Left lobe of liver (tissue), 2 donors: ENCODE data around the gene EIF4A3. TPM values are rescaled to one million over a fixed set of nuclear protein-coding genes. Genes with fewer than 3 reads are reported as not detected.

Experiments
- ATAC-seq: fragments of 200-7000 bp; cut with Tn5 transposase; one replicate; pipeline ENCODE4 v1.9.1; 2020; ENCODE audit warnings: mild to moderate bottlenecking, moderate library complexity
- DNase-seq: peaks from one replicate; pipeline ENCODE4 v3.0.0-alpha.2; 2020; ENCODE audit warnings: low spot score
- total RNA-seq: library from RNA; stranded (reverse); gene quantifications from one replicate; pipeline ENCODE4 v1.2.1, GENCODE V29; 2021
- donor health status: DM: no; HTN: no; CAD: no; lungs with moderate emphysema.
- donor health status: DM: no; HTN: yes; CAD: no.

The EIF4A3 gene
- 21.8 TPM for total RNA-seq

- DNase-seq (peak; percentile 99), ATAC-seq (peak; percentile 93)
Observed at GRCh38 chr17:80147035-80147822, at the start of gene EIF4A3. EIF4A3 (minus strand) TSS chr17:80147128; CDS start chr17:80146961, 167 bp downstream.

- ATAC-seq (no peak), DNase-seq (no peak)
Observed at GRCh38 chr17:80196652-80197051, 49.7 kb upstream of the EIF4A3 start.

GRCh38 chr17:80195671-80196529 is 49.0 kb upstream of the EIF4A3 start:
- ATAC-seq (peak; percentile 33), DNase-seq (no peak)

GRCh38 chr17:80195141-80195540 is 48.2 kb upstream of the EIF4A3 start:
- DNase-seq (no peak), ATAC-seq (no peak)

GRCh38 chr17:80191865-80192661 is 45.1 kb upstream of the EIF4A3 start:
- peak; percentile 33 for ATAC-seq
- no peak for DNase-seq

GRCh38 chr17:80191192-80191591 is 44.3 kb upstream of the EIF4A3 start:
- no peak for DNase-seq
- no peak for ATAC-seq

GRCh38 chr17:80190716-80191115 is 43.8 kb upstream of the EIF4A3 start:
- DNase-seq = no peak

GRCh38 chr17:80189611-80190010 is 42.7 kb upstream of the EIF4A3 start:
- no peak for DNase-seq
- ATAC-seq = no peak

More at GRCh38 chr17:80190716-80191115, 43.8 kb upstream of the EIF4A3 start:
- no peak for ATAC-seq

- DNase-seq (no peak), ATAC-seq (peak; percentile 65)
Observed at GRCh38 chr17:80187515-80187941, 40.6 kb upstream of the EIF4A3 start.

- ATAC-seq (no peak), DNase-seq (no peak)
Observed at GRCh38 chr17:80187090-80187489, 40.2 kb upstream of the EIF4A3 start.

GRCh38 chr17:80185968-80186367 is 39.0 kb upstream of the EIF4A3 start:
- ATAC-seq = no peak
- no peak for DNase-seq

- ATAC-seq (no peak), DNase-seq (no peak)
Observed at GRCh38 chr17:80184423-80184714, 37.4 kb upstream of the EIF4A3 start.

- DNase-seq (no peak), ATAC-seq (no peak)
Observed at GRCh38 chr17:80183581-80184422, 36.9 kb upstream of the EIF4A3 start.

- ATAC-seq (no peak), DNase-seq (no peak)
Observed at GRCh38 chr17:80182845-80183223, 35.9 kb upstream of the EIF4A3 start.

GRCh38 chr17:80182118-80182844 is 35.4 kb upstream of the EIF4A3 start:
- ATAC-seq (no peak), DNase-seq (no peak)

- ATAC-seq (no peak), DNase-seq (no peak)
Observed at GRCh38 chr17:80181431-80181830, 34.5 kb upstream of the EIF4A3 start.

- ATAC-seq = no peak
- no peak for DNase-seq
Observed at GRCh38 chr17:80180192-80180591, 33.3 kb upstream of the EIF4A3 start.

GRCh38 chr17:80177986-80178595 is 31.2 kb upstream of the EIF4A3 start:
- no peak for ATAC-seq
- DNase-seq = no peak

GRCh38 chr17:80176757-80177156 is 29.8 kb upstream of the EIF4A3 start:
- DNase-seq = no peak
- ATAC-seq = no peak
